HUES6 (cell line): ENCODE data around the gene NTN4.
"Not testable (repeated sequence)": the region's sequence is repeated elsewhere in the genome, so short reads cannot be mapped to it uniquely, and the experiment has no call there.

Experiments used
- H3K27ac ChIP-seq: 2 replicates; pipeline ENCODE4 v1.7.0; 2013; ENCODE audit warnings: low read depth, mild to moderate bottlenecking, low read length, inconsistent platforms
- H3K27me3 ChIP-seq: 2 replicates; pipeline ENCODE4 v1.6.1; 2013; ENCODE audit warnings: low read length; ENCODE audit not compliant: control insufficient read depth, insufficient read depth
- H3K36me3 ChIP-seq: 2 replicates; pipeline ENCODE4 v1.6.1; 2013; ENCODE audit warnings: low read length; ENCODE audit not compliant: control insufficient read depth, insufficient read depth
- H3K4me1 ChIP-seq: 2 replicates; pipeline ENCODE4 v1.6.1; 2013; ENCODE audit warnings: low read length; ENCODE audit not compliant: control insufficient read depth, insufficient read depth
- H3K4me3 ChIP-seq: 2 replicates; pipeline ENCODE4 v1.5.1; 2013; ENCODE audit warnings: low read depth, low read length
- H3K9ac ChIP-seq: one replicate; pipeline ENCODE4 v1.6.1; 2013; ENCODE audit warnings: mild to moderate bottlenecking, low read length
- H3K9me3 ChIP-seq: 2 replicates; pipeline ENCODE4 v1.6.1; 2013; ENCODE audit warnings: low read depth, low read length; ENCODE audit not compliant: control insufficient read depth, insufficient read depth

The NTN4 gene

DNA sequence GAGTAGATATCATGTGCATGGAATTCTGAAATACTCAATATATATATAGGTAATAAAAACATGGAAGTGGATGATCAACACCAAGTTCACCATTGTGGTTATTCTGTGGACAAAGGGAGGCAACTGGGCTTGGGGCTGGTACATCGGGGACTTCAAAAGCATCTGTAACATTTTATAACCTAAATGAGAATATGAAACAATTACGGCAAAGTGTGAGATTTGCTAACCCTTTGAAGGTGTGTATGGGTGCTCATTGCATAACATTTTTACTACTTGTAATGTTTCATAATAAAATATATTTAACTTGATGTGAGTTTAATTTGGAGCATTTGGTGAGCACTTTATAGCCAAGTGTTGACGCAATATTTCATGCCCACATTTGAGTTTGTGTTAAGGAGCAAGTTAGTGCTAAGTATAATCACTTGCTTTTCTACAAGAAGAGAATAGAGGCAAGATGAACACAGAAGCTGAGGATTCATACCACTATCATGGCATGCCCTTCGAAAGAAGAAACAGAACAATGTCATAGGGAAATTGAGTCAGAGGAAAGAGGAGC lies 109.3 kb downstream of the NTN4 start:
- Histone ChIP-seq H3K4me1 (no peaks in the 10 kb centered on the region), H3K4me3 (no peak overlapping the region), H3K27me3 (no peaks in the 10 kb centered on the region), H3K9me3 (no peaks in the 10 kb centered on the region), H3K36me3 (no peaks in the 10 kb centered on the region), H3K9ac (no peak overlapping the region), H3K27ac (no peak overlapping the region)

DNA sequence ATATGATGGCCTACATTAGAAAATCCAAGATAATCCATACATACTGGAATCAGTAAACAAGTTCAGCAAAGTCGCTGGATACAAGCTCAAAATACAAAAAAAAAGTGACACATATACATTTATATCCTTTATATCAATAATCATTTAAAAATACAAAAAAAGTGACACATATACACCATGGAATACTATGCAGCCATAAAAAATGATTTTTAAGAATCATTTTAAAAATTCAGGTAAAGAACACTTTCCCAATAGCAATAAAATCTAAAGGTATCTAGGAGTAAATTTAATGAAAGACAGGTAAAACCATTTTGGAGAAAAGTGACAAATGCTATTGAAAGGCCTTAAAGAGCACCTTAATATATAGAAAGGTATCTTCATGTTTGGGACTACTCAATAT lies 111.9 kb downstream of the NTN4 start:
- H3K9ac ChIP-seq, result no peak overlapping the region
- H3K27ac ChIP-seq, result no peak overlapping the region
- no peak overlapping the region for H3K4me3 ChIP-seq
- H3K36me3 ChIP-seq, result no peaks in the 10 kb centered on the region
- H3K9me3 ChIP-seq, result no peaks in the 10 kb centered on the region
- no peaks in the 10 kb centered on the region for H3K4me1 ChIP-seq
- H3K27me3 ChIP-seq, result no peaks in the 10 kb centered on the region

DNA sequence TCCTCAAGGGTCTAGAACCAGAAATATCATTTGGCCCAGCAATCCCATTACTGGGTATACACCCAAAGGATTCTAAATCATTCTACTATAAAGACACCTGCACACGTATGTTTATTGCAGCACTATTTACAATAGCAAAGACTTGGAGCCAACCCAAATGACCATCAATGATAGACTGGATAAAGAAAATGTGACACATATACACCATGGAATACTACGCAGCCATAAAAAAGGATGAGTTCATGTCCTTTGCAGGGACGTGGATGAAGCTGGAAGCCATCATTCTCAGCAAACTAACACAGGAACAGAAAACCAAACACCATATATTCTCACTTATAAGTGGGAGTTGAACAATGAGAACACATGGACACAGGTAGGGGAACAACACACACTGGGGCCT lies 112.8 kb downstream of the NTN4 start:
- H3K4me1 ChIP-seq, H3K36me3 ChIP-seq, H3K27me3 ChIP-seq, H3K9me3 ChIP-seq, H3K9ac ChIP-seq, H3K4me3 ChIP-seq, H3K27ac ChIP-seq: not testable (repeated sequence)

DNA sequence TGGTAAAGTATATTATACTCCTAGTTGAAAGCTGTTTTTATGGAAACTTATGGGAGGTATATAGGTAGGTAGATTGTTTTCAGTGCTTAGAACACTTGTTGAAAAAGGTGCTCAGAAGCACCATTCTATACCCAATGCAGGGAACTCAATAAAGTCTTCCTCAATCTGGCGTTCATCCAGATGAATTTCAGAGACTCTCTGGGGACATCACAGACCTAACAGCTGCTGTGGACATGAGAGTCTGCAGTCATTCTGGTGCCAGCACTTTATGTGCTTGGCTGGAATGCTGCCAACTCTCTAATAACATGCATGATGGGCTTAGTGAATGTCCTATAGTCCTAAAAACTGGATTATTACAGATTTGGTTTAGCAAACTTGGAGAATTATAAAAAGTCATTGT lies 115.9 kb downstream of the NTN4 start:
- Histone ChIP-seq H3K27me3 (no peaks in the 10 kb centered on the region), H3K4me3 (no peak overlapping the region), H3K9me3 (no peaks in the 10 kb centered on the region), H3K27ac (no peak overlapping the region), H3K4me1 (no peaks in the 10 kb centered on the region), H3K36me3 (no peaks in the 10 kb centered on the region), H3K9ac (no peak overlapping the region)

DNA sequence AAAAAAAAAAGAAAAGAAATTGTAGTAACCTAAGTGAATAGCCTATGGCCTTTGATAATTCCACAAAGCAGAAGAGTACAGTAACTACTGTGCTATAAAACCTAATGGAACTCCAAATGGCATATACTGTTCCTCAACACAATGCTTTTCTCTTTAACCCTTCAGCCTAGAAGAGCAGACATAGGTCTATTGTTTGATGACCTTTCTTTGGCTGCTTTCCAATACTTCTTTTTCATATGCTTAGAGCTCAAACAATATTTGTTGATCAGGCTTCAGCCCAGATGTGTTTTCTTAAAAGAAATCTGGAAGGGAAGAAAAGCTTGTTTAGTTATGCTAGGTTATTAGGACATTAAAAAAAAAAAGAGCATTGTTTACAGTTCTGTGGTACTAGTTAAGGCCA lies 116.4 kb downstream of the NTN4 start:
- Histone ChIP-seq H3K36me3 (no peaks in the 10 kb centered on the region), H3K27me3 (no peaks in the 10 kb centered on the region)

DNA sequence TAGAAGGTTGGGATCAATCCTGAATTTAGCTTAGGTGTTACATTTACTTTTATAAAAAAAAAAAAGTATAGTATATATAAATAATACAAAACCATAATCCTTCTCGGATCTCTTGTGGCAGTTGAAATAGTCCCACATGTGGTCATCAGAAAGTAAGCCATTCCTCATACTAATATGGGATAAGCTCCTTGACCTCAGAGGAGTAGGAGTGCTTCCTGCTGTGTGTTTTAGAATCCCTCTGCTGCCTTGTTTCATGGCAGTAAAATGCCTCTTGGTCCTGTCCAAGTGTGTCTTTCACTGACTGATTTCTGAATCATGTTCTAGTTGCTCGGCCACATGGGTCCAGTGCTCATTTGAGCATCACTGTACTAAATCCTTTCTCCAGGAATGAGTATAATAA lies 117.0 kb downstream of the NTN4 start:
- Histone ChIP-seq H3K4me3 (no peak overlapping the region), H3K4me1 (no peaks in the 10 kb centered on the region), H3K27ac (no peak overlapping the region), H3K36me3 (no peaks in the 10 kb centered on the region), H3K27me3 (no peaks in the 10 kb centered on the region), H3K9me3 (no peaks in the 10 kb centered on the region), H3K9ac (no peak overlapping the region)

More for the DNA sequence above, 116.4 kb downstream of the NTN4 start:
- Histone ChIP-seq H3K9ac (no peak overlapping the region), H3K4me3 (no peak overlapping the region), H3K4me1 (no peaks in the 10 kb centered on the region), H3K27ac (no peak overlapping the region), H3K9me3 (no peaks in the 10 kb centered on the region)

DNA sequence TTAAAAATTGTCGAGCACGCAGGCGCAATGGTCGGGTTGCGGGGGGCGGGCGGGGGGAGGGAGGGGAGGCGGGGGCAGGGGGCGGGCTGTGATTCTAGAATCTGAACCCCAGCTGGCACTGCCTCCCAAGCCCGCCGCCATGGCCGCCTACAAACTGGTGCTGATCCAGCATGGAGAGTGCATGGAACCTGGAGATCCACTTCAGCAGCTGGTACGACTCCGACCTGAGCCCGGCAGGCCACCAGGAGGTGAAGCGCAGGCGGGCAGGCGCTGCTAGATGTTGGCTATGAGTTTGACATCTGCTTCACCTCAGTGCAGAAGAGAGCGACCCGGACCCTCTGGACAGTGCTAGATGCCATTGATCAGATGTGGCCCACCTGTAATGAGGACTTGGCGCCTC lies 118.4 kb downstream of the NTN4 start:
- Histone ChIP-seq H3K9ac (no peak overlapping the region), H3K4me3 (no peak overlapping the region), H3K27me3 (no peaks in the 10 kb centered on the region), H3K4me1 (no peaks in the 10 kb centered on the region), H3K9me3 (no peaks in the 10 kb centered on the region), H3K36me3 (no peaks in the 10 kb centered on the region), H3K27ac (no peak overlapping the region)

DNA sequence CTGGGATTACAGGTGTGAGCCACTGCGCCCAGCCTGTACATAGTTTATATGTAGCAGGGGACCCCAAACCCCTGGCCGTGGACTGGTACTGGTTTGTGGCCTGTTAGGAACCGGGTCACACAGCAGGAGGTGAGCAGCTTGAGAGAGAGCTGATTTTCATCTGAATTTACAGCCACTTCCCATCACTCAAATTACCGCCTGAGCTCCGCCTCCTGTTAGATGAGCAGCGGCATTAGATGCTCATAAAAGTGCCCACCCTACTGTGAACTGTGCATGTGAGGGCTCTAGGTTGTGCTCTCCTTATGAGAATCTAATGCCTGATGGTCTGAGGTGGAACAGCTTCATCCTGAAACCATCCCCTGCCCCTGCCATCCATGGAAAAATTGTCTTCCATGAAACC lies 119.3 kb downstream of the NTN4 start:
- Histone ChIP-seq H3K27ac (no peak overlapping the region), H3K27me3 (no peaks in the 10 kb centered on the region), H3K9me3 (no peaks in the 10 kb centered on the region), H3K4me3 (no peak overlapping the region), H3K9ac (no peak overlapping the region), H3K4me1 (no peaks in the 10 kb centered on the region), H3K36me3 (no peaks in the 10 kb centered on the region)

DNA sequence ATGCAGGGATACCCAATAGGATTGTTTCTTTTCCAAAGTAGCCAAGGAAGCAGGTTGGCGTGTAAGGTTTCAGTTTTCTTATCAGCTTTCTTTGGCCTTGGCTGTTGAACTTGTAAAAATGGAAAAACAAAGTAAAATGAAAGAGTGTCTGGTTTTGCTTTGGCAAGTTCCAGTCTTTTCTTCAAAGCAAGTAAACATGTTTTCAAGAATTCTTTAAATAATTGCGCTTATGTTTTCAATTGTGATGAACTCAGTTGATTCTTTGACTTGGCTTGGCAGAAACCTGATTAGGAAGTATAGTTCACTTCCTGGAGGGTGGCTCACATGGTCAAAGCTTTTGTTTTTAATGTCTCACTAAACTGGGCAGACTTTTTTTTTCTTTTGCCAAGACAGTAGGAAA lies 127.0 kb downstream of the NTN4 start:
- H3K9ac ChIP-seq, result no peak overlapping the region
- H3K4me1 ChIP-seq, result peaks cover 5% of the 10 kb centered on the region; the same call in 1 of the 2 replicates
- H3K27me3 ChIP-seq, result no peaks in the 10 kb centered on the region
- no peaks in the 10 kb centered on the region for H3K9me3 ChIP-seq
- H3K4me3 ChIP-seq, result no peak overlapping the region
- H3K36me3 ChIP-seq, result no peaks in the 10 kb centered on the region; the same call in 1 of the 2 replicates
- no peak overlapping the region for H3K27ac ChIP-seq

DNA sequence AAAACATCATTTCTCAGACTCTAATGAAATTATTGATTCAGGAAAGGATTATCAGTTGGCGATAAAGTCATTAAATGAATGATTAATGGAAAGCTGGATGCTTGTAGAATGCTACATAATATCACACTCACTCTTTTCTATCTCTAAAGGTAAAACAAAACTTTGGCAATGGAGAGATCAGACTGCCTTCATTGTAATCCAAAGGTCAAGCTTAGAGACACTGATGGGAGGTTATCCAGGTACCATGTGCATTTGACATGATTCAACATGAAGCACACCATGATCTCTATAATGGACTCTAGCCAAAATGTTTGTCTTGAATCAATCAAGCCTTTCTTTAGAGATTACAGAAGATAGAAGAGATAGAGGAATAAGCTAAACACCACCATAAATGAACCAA lies 129.2 kb downstream of the NTN4 start:
- Histone ChIP-seq H3K4me3 (no peak overlapping the region), H3K27me3 (no peaks in the 10 kb centered on the region), H3K4me1 (peaks cover 5% of the 10 kb centered on the region; the same call in 1 of the 2 replicates), H3K9me3 (no peaks in the 10 kb centered on the region), H3K9ac (no peak overlapping the region), H3K27ac (no peak overlapping the region), H3K36me3 (no peaks in the 10 kb centered on the region; the same call in 1 of the 2 replicates)

DNA sequence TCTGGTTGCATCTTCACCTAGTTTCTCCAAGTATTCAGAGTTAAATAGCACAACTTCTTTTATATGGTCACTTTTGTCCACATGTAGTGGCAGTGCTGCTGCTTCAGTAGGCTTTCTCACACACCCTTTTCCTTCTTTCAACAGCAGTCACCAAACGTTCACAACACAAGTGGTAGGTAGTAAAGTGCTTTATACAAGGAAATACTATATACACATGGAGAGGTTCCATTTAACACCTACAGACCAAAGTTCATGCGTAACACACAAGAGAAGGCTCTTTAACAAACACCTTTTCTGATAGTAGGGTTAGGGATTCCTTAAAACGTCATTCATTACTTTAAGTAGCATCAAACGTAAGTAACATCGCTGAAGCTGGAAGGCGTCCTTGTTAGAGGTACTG lies 132.2 kb downstream of the NTN4 start:
- Histone ChIP-seq H3K9me3 (no peaks in the 10 kb centered on the region), H3K27me3 (no peaks in the 10 kb centered on the region), H3K4me3 (no peak overlapping the region), H3K36me3 (no peaks in the 10 kb centered on the region; the same call in 1 of the 2 replicates), H3K9ac (no peak overlapping the region), H3K4me1 (peaks cover under 1% of the 10 kb centered on the region; the same call in 1 of the 2 replicates), H3K27ac (no peak overlapping the region)

DNA sequence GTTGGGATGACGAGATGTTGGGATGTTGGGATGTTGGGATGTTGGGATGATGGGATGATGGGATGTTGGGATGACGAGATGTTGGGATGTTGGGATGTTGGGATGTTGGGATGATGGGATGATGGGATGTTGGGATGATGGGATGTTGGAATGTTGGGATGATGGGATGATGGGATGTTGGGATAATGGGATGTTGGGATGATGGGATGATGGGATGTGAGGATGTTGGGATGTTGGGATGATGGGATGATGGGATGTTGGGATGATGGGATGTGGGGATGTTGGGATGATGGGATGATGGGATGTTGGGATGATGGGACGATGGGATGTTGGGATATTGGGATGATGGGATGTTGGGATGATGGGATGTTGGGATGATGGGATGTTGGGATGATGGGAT lies 135.9 kb downstream of the NTN4 start:
- not testable (repeated sequence) for H3K4me3 ChIP-seq, H3K9ac ChIP-seq, H3K36me3 ChIP-seq, H3K27ac ChIP-seq, H3K9me3 ChIP-seq, H3K27me3 ChIP-seq, H3K4me1 ChIP-seq
